Glutamatergic neuron (in vitro differentiated cells): ENCODE measurements around the gene STIM2. TPM values are rescaled to one million over a fixed set of nuclear protein-coding genes. Genes with fewer than 3 reads are reported as not detected.
"Not testable (repeated sequence)": the region's sequence is repeated elsewhere in the genome, so short reads cannot be mapped to it uniquely, and the experiment has no call there.

ENCODE experiments used
- DNase-seq: peaks from one replicate; pipeline ENCODE4 v3.0.0; 2022
- H3K27ac Mint-ChIP-seq: one replicate; pipeline ENCODE4 v1.8.0; 2020; ENCODE audit warnings: mild to moderate bottlenecking, mixed read lengths, inconsistent platforms; ENCODE audit not compliant: unreplicated experiment
- H3K27me3 Mint-ChIP-seq: one replicate; pipeline ENCODE4 v1.8.0; 2020; ENCODE audit warnings: mild to moderate bottlenecking, moderate library complexity, mixed read lengths, inconsistent platforms; ENCODE audit not compliant: unreplicated experiment
- H3K36me3 Mint-ChIP-seq: one replicate; pipeline ENCODE4 v1.8.0; 2020; ENCODE audit warnings: mild to moderate bottlenecking, mixed read lengths, inconsistent platforms; ENCODE audit not compliant: unreplicated experiment
- H3K4me1 Mint-ChIP-seq: one replicate; pipeline ENCODE4 v1.8.0; 2020; ENCODE audit warnings: mild to moderate bottlenecking, low read depth, mixed read lengths, inconsistent platforms; ENCODE audit not compliant: unreplicated experiment
- H3K4me3 Mint-ChIP-seq: one replicate; pipeline ENCODE4 v1.8.0; 2020; ENCODE audit warnings: mild to moderate bottlenecking, mixed read lengths, inconsistent platforms; ENCODE audit not compliant: unreplicated experiment
- H3K9me3 Mint-ChIP-seq: one replicate; pipeline ENCODE4 v1.8.0; 2020; ENCODE audit warnings: mild to moderate bottlenecking, moderate library complexity, mixed read lengths, inconsistent platforms; ENCODE audit not compliant: unreplicated experiment
- total RNA-seq: library from RNA; stranded (reverse); fragmentation: NEBNext Ultra II Directional; extraction: Animal tissue kit (Norgen Biotek cat#: 25700); gene quantifications from one replicate; pipeline ENCODE4 v1.2.1, GENCODE V29; 2021; ENCODE audit not compliant: unreplicated experiment
- TF ChIP-seq, protein P1 (sequence below): fragments of 200-600 bp; sonication (generic); IDR thresholded peaks from one replicate; pipeline ENCODE4 v1.5.0; 2021; ENCODE audit not compliant: partially characterized antibody, unreplicated experiment

Gene STIM2
- total RNA-seq, 1 donor from 2014 or later: 28.2 TPM

DNA sequence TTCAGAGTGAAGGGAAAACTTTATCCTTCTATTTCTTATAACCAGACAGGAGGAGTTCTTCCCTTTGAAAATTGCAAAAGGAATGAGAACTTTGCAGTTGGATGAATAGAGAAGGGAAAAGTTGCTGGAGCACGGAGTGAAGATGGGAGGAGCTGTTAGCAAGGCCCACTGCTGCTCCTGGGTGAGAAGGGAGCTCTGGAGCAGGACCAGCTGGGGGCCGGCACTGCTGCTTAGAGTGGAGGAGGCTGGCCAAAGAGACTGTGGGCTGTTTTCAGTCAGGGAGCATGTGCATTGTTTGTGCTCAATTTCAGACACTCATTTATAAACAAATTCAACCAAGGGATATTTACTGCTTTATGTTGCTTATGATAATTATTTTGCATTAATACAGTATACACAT lies 164.2 kb downstream of the STIM2 start:
- Mint-ChIP-seq H3K4me3 (no peak overlapping the region), H3K27ac (no peak overlapping the region), H3K4me1 (no peaks in the 10 kb centered on the region), H3K27me3 (no peaks in the 10 kb centered on the region), H3K36me3 (no peaks in the 10 kb centered on the region), H3K9me3 (no peaks in the 10 kb centered on the region)
- TF ChIP-seq, protein P1, sequence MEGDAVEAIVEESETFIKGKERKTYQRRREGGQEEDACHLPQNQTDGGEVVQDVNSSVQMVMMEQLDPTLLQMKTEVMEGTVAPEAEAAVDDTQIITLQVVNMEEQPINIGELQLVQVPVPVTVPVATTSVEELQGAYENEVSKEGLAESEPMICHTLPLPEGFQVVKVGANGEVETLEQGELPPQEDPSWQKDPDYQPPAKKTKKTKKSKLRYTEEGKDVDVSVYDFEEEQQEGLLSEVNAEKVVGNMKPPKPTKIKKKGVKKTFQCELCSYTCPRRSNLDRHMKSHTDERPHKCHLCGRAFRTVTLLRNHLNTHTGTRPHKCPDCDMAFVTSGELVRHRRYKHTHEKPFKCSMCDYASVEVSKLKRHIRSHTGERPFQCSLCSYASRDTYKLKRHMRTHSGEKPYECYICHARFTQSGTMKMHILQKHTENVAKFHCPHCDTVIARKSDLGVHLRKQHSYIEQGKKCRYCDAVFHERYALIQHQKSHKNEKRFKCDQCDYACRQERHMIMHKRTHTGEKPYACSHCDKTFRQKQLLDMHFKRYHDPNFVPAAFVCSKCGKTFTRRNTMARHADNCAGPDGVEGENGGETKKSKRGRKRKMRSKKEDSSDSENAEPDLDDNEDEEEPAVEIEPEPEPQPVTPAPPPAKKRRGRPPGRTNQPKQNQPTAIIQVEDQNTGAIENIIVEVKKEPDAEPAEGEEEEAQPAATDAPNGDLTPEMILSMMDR: no peak
- DNase-seq: peak; percentile 36

DNA sequence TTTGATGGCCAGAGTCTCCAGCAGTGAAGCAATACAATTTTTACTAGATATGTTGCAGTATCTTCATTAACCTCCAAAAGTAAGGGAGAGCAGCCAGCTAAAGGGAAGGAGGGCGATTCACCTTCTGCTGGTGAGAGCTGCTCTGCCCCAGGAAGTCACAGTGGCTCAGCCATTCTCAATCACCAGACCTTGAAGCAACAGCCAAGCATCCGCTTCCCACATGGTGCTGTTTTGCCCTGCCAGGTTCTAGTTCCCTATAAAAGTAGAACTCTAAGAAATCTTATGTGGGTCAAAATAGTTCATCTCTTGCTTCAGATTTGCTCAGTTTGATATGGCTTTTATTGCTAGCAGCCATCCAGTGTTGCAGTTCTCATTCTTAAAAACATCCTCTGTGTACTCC lies 166.8 kb downstream of the STIM2 start:
- no peak for DNase-seq
- no peaks in the 10 kb centered on the region for H3K4me1 Mint-ChIP-seq
- H3K4me3 Mint-ChIP-seq: no peak overlapping the region
- no peak overlapping the region for H3K27ac Mint-ChIP-seq
- no peaks in the 10 kb centered on the region for H3K36me3 Mint-ChIP-seq
- H3K9me3 Mint-ChIP-seq: no peaks in the 10 kb centered on the region
- H3K27me3 Mint-ChIP-seq: no peaks in the 10 kb centered on the region
- TF ChIP-seq, protein P1: no peak

DNA sequence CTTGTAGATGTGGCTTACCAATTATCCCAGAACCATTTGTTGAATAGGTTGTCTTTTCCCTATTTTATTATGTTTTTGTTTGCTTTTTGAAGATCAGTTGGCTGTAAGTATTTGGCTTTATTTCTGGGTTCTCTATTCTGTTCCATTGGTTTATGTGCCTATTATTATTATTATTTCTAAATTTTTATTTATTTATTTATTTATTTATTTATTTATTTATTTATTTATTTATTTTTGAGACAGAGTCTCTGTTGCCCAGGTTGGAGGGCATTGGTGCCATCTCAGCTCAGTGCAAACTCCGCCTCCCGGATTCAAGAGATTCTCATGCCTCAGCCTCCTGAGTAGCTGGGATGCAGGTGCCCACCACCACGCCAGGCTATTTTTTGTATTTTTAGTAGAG lies 174.5 kb downstream of the STIM2 start:
- H3K4me1 Mint-ChIP-seq, H3K27ac Mint-ChIP-seq, H3K36me3 Mint-ChIP-seq, H3K9me3 Mint-ChIP-seq, H3K4me3 Mint-ChIP-seq, DNase-seq, H3K27me3 Mint-ChIP-seq: not testable (repeated sequence)

DNA sequence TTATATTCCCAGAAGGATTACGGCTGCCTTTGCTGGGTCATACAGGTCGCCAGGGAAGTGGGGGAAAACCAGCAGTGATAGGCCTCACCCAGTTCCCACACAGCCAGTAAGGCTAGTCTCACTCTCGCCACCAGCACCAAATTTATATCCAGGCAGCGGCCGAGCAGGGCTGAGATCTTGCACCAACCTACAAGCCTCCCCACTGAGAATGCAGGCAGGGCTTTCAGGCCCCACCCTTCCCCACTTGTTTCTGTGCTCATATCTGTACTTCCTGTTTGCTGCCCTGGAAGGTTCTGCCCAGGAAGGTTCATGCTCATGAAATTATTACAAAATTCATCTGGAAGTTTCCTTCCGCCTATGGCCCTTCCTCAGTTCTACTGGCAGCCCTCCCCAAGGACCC lies 179.7 kb downstream of the STIM2 start:
- TF ChIP-seq, protein P1: no peak
- Mint-ChIP-seq H3K4me1 (no peaks in the 10 kb centered on the region), H3K4me3 (no peak overlapping the region), H3K9me3 (peaks cover 4% of the 10 kb centered on the region), H3K36me3 (peaks cover 10% of the 10 kb centered on the region), H3K27ac (no peak overlapping the region), H3K27me3 (peaks cover 2% of the 10 kb centered on the region)
- DNase-seq: no peak

DNA sequence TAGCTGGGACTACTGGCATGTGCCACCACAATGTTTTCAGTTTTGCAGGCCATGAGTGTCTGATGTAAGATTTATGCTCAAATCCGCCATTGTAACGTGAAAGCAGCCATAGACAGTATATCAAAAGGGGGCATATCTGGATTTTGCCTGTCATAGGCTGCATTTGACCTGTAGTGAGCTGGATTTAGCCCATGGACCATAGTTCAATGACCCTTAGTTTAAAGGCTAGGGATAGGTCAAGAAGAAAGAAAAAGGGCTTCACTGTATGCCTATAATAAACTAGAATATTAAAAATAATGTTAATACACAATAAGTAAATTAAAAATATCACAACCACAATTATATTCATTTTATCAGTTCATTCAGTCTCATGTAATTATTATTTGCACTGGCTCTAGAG lies 181.8 kb downstream of the STIM2 start:
- Mint-ChIP-seq H3K4me1 (no peaks in the 10 kb centered on the region), H3K36me3 (peaks cover 6% of the 10 kb centered on the region), H3K4me3 (no peak overlapping the region), H3K27me3 (peaks cover 2% of the 10 kb centered on the region), H3K27ac (no peak overlapping the region), H3K9me3 (peaks cover 4% of the 10 kb centered on the region)
- no peak for DNase-seq
- TF ChIP-seq, protein P1: no peak

DNA sequence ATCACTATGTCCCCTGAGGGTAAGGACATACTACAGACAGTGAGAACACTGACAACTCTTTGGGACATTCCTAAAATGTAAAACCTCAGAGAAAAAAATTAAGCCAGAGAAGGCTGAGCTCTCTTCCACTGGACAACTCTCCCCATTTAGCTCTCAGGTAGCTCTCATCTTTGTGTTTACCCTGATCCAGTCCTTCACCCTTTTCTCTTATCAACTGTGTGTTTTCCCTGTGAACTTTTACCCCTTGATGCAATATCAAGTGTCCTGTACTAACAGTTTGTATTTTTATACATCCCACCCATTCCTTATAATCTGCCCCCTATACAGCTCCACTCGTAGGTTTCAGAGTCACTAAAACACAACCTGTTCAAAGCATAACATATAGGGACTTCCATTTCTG lies 182.6 kb downstream of the STIM2 start:
- TF ChIP-seq, protein P1: no peak

More for the DNA sequence above, 182.6 kb downstream of the STIM2 start:
- H3K27ac Mint-ChIP-seq: no peak overlapping the region
- H3K27me3 Mint-ChIP-seq: peaks cover 2% of the 10 kb centered on the region
- no peak for DNase-seq
- no peaks in the 10 kb centered on the region for H3K4me1 Mint-ChIP-seq
- peaks cover 4% of the 10 kb centered on the region for H3K9me3 Mint-ChIP-seq
- H3K4me3 Mint-ChIP-seq: no peak overlapping the region
- peaks cover 6% of the 10 kb centered on the region for H3K36me3 Mint-ChIP-seq
